ENCODE results near the gene ELL2.
"Not testable (repeated sequence)": the region's sequence is repeated elsewhere in the genome, so short reads cannot be mapped to it uniquely, and the experiment has no call there.

ELL2 gene

GRCh38 chr5:95862671-95863382 is 98.8 kb downstream of the ELL2 start:
- DNase-seq (ENCODE audit: low read depth in 2 of 2, low spot score in 1 of 2) = no peak

- DNase-seq (ENCODE audit: low read depth in 2 of 2, low spot score in 1 of 2) = no peak
Observed at GRCh38 chr5:95861864-95862561, 99.6 kb downstream of the ELL2 start.

GRCh38 chr5:95861221-95861863 is 100.3 kb downstream of the ELL2 start:
- no peak for DNase-seq (ENCODE audit: low read depth in 2 of 2, low spot score in 1 of 2)

- DNase-seq (ENCODE audit: low read depth in 2 of 2, low spot score in 1 of 2) = no peak
Observed at GRCh38 chr5:95859661-95860060, 102.0 kb downstream of the ELL2 start.

GRCh38 chr5:95858661-95859595 is 102.7 kb downstream of the ELL2 start:
- peak; percentile 86 to 88 for DNase-seq (ENCODE audit: low read depth in 2 of 2, low spot score in 1 of 2)

- no peak for DNase-seq (ENCODE audit: low read depth in 2 of 2, low spot score in 1 of 2)
Observed at GRCh38 chr5:95858023-95858461, 103.6 kb downstream of the ELL2 start.

GRCh38 chr5:95857185-95857945 is 104.3 kb downstream of the ELL2 start:
- DNase-seq (ENCODE audit: low read depth in 2 of 2, low spot score in 1 of 2) = no peak

GRCh38 chr5:95856501-95856981 is 105.1 kb downstream of the ELL2 start:
- no peak for DNase-seq (ENCODE audit: low read depth in 2 of 2, low spot score in 1 of 2)

GRCh38 chr5:95853490-95853889 is 108.2 kb downstream of the ELL2 start:
- DNase-seq (ENCODE audit: low read depth in 2 of 2, low spot score in 1 of 2) = no peak

GRCh38 chr5:95852567-95852966 is 109.1 kb downstream of the ELL2 start:
- no peak for DNase-seq (ENCODE audit: low read depth in 2 of 2, low spot score in 1 of 2)

- DNase-seq (ENCODE audit: low read depth in 2 of 2, low spot score in 1 of 2) = not testable (repeated sequence)
Observed at GRCh38 chr5:95851141-95851540, 110.5 kb downstream of the ELL2 start.

GRCh38 chr5:95850391-95850894 is 111.2 kb downstream of the ELL2 start:
- no peak for DNase-seq (ENCODE audit: low read depth in 2 of 2, low spot score in 1 of 2)

- no peak for DNase-seq (ENCODE audit: low read depth in 2 of 2, low spot score in 1 of 2)
Observed at GRCh38 chr5:95848701-95849100, 113.0 kb downstream of the ELL2 start.

GRCh38 chr5:95847261-95847592 is 114.4 kb downstream of the ELL2 start:
- no peak for DNase-seq (ENCODE audit: low read depth in 2 of 2, low spot score in 1 of 2)

GRCh38 chr5:95846554-95847260 is 114.9 kb downstream of the ELL2 start:
- DNase-seq (ENCODE audit: low read depth in 2 of 2, low spot score in 1 of 2) = peak in 1 of 2 donors; percentile 41

- DNase-seq (ENCODE audit: low read depth in 2 of 2, low spot score in 1 of 2) = no peak
Observed at GRCh38 chr5:95845391-95845790, 116.3 kb downstream of the ELL2 start.

GRCh38 chr5:95843733-95844223 is 117.9 kb downstream of the ELL2 start:
- DNase-seq (ENCODE audit: low read depth in 2 of 2, low spot score in 1 of 2) = no peak

- DNase-seq (ENCODE audit: low read depth in 2 of 2, low spot score in 1 of 2) = peak in 1 of 2 donors; percentile 39
Observed at GRCh38 chr5:95842854-95843544, 118.7 kb downstream of the ELL2 start.

All from stimulated activated CD8-positive, alpha-beta memory T cell treated with anti-CD3 and anti-CD28 coated beads, Interleukin-4, amount 100 ng/mL, for 1 hour (primary cell).